Liver (tissue), 3 donors: ENCODE data around the gene UGT1A5.

Experiments used
- RAD21 ChIP-seq, 2 donors: IDR thresholded peaks; 2 replicates each; pipeline ENCODE4 v1.6.1; 2016; ENCODE audit warnings: antibody characterized with exemption in 2 of 2, mild to moderate bottlenecking in 2 of 2
- SP1 ChIP-seq: IDR thresholded peaks from 2 replicates; pipeline ENCODE4 v1.6.1; 2018; ENCODE audit warnings: antibody characterized with exemption, mild to moderate bottlenecking
- TF ChIP-seq, protein P1 (sequence below): fragments of 150-350 bp; IDR thresholded peaks from 2 replicates; pipeline ENCODE4 v1.5.1; 2017; ENCODE audit warnings: improper control_type of control experiment, low read depth, low read length; ENCODE audit not compliant: missing input control
- donor health status: healthy.
- donor health status: healthy.

DNA sequence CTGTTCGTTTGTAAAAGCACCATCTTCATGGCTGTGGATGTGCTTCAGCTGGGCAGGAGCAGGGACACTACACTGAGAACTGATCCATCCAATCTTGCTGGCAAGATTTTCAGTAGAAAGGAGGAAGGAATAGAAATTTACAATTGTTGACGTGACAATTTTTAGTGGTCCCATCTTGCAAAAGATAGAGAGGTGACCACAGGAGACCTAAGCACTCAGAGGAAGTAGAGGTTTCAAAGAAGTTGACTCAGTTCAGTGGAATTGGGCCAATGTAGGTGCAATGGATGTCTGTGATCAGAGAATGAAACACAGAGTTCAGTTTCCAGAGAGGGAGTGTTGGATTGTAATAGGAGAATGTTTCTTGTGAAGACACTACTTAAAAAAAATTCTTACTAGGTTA is 1.4 kb downstream of the UGT1A5 start:
- TF ChIP-seq RAD21 (IDR thresholded peaks at IDR 0.05) (no peak), SP1 (no peak)
- TF ChIP-seq, protein P1, sequence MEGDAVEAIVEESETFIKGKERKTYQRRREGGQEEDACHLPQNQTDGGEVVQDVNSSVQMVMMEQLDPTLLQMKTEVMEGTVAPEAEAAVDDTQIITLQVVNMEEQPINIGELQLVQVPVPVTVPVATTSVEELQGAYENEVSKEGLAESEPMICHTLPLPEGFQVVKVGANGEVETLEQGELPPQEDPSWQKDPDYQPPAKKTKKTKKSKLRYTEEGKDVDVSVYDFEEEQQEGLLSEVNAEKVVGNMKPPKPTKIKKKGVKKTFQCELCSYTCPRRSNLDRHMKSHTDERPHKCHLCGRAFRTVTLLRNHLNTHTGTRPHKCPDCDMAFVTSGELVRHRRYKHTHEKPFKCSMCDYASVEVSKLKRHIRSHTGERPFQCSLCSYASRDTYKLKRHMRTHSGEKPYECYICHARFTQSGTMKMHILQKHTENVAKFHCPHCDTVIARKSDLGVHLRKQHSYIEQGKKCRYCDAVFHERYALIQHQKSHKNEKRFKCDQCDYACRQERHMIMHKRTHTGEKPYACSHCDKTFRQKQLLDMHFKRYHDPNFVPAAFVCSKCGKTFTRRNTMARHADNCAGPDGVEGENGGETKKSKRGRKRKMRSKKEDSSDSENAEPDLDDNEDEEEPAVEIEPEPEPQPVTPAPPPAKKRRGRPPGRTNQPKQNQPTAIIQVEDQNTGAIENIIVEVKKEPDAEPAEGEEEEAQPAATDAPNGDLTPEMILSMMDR, result no peak
